CD4-positive, alpha-beta T cell treated with Interleukin-12 subunit alpha and Interleukin-12 subunit beta, for 1 hour (primary cell): ENCODE measurements around the gene RNPEP.
"Not testable (repeated sequence)": the region's sequence is repeated elsewhere in the genome, so short reads cannot be mapped to it uniquely, and the experiment has no call there.

Experiments used
- DNase-seq: peaks from one replicate; pipeline ENCODE4 v3.0.0-alpha.2; 2020

Gene RNPEP

DNA sequence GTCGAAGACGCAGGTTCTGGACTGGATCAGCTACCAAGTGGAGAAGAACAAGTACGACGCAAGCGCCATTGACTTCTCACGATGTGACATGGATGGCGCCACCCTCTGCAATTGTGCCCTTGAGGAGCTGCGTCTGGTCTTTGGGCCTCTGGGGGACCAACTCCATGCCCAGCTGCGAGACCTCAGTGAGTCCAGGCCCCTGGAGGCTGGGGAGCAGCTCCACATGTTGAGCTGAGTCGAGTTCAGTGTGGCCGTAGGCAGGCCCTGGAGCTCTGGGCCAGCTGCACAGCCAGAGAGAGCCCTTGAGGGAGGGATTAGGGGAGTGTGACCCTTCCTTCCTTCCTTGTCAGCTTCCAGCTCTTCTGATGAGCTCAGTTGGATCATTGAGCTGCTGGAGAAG, 29.5 kb downstream of the RNPEP start:
- DNase-seq, result no peak

DNA sequence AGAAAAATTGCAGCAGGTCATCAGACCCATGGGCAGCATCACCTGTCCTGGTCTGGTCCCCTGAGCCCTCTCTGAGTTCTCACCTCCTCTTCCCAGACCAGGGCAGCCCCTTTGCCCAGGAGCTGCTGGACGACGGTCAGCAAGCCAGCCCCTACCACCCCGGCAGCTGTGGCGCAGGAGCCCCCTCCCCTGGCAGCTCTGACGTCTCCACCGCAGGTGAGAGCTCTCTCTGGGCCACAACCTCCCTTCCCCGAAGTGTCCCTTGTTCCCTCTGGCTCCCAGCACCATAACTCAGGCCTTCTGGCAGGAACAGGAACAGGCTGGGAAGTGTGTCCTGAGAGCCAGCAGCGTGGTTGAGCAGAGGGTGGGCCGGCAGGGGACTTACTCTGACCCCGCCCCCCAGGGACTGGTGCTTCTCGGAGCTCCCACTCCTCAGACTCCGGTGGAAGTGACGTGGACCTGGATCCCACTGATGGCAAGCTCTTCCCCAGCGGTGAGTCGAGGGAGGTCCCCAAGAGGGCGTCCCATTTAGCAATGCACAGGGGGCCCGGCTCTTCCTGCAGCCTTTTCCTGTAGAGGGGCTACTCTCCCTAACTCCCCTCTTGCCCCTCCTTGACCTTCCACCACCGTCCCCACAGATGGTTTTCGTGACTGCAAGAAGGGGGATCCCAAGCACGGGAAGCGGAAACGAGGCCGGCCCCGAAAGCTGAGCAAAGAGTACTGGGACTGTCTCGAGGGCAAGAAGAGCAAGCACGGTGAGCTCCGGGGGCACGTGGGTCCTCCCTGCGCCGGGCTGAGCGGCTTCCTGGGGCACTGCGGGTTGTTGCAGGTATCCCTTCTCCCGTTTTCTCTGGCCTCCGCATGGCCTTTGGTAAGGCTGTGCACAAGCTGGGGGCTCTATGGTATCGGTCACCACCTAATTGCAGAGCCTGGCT, 30.4 kb downstream of the RNPEP start:
- no peak for DNase-seq

DNA sequence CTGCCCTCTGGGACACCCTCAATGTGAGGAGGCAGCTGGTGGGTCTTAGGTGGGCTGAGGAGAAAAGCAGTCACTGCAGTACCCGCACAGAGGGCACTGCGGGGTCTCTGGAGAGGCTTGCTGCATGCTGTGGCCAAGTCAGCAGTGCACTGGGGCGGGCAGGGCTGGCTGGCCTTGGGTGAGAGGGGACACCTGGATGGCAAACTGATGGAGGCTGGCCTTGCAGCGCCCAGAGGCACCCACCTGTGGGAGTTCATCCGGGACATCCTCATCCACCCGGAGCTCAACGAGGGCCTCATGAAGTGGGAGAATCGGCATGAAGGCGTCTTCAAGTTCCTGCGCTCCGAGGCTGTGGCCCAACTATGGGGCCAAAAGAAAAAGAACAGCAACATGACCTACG, 31.2 kb downstream of the RNPEP start:
- DNase-seq, result no peak

DNA sequence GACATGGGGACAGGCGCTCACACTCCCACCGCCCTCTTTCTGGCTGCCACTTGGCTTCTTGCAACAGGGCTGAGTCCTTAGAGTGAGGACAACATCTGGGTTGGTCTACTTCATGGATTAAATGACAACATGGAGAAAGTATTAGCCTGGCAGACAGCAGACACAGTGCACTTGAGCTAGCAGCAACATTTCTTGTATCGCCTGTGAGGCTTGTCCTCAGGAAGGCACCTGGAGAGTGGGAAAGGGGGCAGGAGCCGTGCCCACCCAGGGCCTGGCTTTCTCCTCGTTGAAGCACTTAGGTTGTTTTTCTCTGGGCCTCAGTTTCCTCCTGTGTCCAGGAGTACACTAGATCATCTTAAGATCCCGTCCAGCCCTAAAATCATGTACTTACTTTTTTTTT, 31.6 kb downstream of the RNPEP start:
- DNase-seq, result no peak

DNA sequence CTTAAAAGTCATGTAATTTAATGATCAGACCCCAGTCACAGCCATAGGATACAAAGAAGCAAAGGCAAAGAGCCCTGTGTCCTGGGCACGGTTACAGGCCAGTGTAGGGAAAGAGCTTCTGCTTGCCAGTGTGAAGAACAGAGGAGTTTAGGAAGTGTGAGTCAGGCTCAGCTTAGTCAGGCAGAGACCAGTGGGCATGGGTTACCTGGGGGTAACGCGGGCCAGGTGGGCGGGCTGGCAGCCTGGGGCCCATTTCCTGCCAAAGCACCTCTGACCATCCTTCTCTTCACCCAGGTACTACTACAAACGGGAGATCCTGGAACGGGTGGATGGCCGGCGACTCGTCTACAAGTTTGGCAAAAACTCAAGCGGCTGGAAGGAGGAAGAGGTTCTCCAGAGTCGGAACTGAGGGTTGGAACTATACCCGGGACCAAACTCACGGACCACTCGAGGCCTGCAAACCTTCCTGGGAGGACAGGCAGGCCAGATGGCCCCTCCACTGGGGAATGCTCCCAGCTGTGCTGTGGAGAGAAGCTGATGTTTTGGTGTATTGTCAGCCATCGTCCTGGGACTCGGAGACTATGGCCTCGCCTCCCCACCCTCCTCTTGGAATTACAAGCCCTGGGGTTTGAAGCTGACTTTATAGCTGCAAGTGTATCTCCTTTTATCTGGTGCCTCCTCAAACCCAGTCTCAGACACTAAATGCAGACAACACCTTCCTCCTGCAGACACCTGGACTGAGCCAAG, 32.6 kb downstream of the RNPEP start:
- no peak for DNase-seq

DNA sequence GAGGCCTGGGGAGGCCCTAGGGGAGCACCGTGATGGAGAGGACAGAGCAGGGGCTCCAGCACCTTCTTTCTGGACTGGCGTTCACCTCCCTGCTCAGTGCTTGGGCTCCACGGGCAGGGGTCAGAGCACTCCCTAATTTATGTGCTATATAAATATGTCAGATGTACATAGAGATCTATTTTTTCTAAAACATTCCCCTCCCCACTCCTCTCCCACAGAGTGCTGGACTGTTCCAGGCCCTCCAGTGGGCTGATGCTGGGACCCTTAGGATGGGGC, 33.2 kb downstream of the RNPEP start:
- no peak for DNase-seq

DNA sequence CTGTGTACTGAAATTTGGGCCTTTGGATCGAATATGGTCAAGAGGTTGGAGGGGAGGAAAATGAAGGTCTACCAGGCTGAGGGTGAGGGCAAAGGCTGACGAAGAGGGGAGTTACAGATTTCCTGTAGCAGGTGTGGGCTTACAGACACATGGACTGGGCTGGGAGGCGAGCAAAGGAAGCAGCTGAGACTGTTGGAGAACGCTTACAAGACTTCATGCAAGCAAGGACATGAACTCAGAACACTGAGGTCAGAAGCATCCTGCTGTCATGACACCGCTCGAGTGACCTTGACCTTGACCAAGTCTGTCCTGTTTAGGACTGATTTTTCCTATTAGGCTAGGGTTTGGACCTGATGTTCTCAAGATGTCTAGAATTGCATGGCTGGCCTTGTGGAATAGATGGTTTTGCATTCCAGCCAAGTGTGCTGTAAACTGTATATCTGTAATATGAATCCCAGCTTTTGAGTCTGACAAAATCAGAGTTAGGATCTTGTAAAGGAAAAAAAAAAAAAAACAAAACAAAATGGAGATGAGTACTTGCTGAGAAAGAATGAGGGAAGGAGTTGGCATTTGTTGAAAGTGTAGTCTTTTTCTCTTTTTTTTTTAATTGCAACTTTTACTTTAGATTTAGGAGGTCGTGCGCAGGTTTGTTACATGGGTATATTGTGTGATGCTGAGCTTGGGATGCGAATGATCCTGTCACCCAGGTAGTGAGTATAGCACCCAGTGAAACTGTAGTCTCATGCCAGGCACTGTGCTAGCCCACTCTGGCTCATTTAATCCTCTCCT, 33.8 kb downstream of the RNPEP start:
- DNase-seq, result no peak

DNA sequence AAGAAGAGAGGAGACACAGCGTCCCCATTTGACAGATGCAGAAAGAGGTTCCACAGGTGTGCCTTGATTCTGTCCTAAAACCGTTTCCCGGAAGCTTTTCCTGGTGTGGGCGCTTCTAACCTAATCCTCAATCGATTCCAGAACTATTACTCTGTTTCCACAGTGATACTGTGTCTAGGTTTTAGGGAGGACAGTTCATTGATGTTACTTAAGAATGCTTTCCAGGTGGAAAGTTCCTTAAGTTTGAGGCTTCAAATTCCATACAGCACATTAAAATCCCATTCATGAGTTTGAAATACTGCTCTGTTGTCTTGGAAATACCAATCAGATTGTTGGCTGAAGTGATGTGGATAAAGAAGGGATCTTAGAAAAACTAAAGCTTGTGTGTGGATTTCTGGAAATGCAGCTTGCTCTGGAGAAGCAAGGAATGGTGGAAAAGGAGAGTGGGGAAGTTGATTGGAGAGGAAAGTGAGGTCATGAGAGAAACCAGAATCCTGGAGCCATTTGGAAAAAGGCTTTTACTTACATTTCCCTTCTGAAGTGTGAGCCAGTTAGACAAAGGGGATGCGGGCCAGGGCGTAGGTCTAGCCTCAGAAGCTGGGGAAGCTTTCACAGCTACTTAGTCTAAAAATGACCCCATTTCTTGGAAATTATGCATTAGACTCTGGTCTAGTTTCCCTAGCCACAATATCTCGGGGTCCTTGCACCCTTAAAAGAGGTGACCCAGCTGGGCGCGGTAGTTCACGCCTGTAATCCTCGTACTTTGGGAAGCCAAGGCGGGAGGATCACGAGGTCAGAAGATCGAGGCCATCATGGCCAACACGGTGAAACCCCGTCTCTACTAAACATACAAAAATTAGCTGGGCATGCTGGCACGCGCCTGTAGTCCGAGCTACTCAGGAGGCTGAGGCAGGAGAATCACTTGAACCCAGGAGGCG, 34.6 kb downstream of the RNPEP start:
- no peak for DNase-seq

DNA sequence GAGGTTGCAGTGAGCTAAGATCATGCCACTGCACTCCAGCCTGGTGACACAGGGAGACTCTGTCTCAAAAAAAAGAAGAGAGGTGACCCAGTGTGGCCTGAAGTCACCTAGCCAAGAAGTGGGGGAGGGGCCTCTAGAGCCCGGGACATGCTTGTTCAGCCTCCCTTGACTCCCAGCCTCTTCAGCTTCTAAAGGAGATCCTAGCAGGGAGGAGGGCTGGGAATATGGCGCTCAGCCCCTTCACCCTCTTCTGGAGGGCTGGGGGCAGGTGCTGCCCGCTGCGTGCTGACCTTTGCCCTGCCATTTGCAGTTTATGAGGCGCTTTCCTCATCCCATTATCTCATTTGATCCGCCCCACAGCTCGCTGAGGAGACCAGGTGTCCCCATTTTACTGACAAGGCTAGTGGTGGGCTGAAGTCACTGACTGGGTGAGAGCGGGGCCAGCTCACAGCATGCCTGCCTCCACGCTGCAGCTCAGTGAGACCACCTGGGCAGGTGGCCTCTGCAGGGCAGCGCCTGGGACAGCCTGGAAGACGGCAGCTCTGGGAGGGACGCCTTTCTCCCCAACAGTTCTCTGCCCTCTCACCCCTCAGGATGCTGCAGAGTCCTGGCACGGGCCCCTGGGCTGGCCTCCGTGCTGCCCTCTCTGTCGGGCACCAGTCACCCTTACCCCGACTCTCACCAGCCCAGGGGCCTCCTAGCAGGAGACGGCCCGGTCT, 35.5 kb downstream of the RNPEP start:
- no peak for DNase-seq

DNA sequence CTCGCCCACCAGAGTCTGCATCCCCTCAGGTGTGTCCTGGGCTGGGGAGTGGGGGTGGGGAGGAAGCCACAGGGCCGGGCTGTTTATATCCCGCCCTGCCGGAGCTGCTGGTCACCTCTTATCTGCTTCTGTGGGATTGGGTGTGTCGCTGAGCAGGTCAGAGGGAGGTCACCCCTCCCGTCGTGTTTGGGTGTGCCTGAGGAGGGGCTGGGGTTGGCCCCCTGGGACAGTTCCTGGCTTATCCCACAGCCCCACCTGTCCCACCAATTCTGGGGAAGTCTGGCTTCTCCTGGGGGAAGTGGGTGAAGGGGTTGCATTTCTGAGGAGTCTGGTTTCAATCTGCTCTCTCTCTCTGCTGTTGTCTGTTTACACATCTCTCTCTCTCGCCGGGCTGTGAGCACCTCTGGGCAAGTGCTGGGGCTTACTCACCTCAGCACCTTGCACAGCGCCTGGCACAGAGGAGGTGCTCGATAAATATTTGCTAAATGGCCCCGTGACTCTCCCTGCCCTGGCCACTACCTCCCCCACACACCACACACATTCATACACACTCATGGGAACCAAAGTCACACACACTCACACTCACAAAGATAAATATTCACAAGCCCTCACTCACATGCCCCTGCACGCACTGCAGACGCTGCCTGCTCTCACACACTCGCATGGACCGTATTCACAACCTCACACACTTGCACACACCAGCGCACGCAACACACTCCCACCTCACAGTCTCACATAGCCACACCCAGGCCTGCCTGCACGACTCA, 36.2 kb downstream of the RNPEP start:
- no peak for DNase-seq

DNA sequence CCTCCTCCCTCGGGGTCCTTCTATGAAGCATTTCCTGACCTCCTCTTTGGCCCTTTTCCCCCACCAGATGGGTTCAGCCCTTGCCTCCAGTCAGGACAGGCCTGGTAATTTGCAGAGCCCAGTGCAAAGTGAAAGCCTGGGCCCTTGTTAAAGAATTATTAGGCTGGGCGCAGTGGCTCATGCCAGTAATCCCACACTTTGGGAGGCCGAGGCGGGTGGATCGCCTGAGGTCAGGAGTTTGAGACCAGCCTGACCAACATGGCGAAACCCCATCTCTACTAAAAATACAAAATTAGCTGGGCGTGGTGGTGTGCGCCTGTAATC, 36.7 kb downstream of the RNPEP start:
- DNase-seq, result not testable (repeated sequence)

DNA sequence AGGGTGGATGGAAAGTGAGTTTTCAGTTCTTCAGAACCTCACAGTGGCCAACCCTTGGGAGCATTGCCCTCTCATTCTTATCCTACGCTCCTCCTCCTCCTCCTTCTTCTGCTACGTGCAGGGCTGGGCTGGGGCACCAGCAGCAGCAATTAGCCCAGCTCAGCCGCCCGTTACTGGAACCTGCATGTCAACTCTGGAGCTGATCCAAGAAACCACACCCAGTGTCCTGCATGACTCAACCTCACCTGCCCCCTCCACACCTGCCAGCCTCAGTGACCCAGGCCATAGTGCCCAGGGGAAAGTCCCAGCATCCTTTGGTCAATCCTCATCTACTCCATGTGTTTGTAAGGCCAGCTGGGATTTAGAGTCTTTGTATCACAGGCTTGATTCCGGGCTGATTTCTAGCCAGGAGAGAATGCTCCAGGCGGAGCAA, 40.6 kb downstream of the RNPEP start:
- no peak for DNase-seq

DNA sequence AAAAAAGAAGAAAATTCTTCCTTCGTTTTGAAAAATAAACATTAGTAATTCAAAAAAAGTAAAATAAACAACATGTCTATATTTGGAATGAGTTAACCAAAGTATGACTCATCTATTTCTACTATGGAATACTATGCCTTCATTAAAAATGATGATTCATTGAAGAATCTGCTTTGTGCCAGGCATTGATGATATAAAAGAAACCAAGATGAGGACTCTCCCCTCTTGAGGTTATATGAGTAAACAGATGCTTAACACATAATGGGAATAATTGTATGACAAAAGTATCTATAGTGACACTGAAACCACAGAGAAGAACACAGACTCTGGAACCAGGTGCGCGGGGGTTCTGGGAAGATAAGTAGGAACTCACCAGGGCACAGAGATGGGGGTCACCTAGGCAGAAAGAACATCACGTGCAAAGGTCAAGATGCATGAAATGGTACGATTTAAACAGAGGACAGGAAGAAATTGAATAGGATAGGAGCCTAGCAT, 46.8 kb downstream of the RNPEP start:
- no peak for DNase-seq

DNA sequence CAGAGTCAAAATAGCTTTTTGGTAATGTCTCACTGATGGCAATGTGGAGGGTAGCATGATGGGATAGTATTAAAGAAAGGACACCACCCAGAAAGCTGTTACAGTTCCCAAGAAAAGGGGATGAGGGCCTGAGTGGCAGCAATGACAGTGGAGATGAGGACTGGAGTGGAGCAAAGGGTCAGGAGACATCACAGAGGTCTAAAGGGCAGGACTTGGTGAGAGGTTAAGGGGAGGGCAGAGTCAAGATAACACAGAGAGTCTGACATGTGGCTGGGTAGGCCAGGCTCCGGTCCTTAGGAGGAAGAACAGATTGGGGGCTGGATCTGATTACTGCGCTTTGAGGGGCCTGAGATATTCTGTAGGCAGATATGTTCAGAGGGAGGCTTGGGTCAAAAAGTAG, 47.3 kb downstream of the RNPEP start:
- no peak for DNase-seq

DNA sequence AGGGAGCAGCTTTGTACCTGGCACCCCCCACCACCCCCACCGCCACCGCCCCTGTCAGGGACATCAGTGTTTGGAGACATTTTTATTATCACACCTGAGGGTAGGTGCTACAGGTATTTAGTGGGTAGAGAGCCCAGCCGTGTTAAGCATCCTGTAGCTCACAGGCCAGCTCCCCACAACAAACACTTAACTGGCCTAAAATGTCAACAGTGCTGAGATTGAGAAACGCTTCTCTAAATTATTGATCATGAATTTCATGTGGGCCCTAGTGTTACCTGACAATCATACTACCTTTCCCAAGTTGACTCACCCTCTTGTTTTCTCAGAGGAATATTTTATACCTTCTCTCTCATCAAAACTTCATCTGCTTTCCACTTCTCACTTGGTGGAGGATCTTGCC, 49.3 kb downstream of the RNPEP start:
- no peak for DNase-seq

DNA sequence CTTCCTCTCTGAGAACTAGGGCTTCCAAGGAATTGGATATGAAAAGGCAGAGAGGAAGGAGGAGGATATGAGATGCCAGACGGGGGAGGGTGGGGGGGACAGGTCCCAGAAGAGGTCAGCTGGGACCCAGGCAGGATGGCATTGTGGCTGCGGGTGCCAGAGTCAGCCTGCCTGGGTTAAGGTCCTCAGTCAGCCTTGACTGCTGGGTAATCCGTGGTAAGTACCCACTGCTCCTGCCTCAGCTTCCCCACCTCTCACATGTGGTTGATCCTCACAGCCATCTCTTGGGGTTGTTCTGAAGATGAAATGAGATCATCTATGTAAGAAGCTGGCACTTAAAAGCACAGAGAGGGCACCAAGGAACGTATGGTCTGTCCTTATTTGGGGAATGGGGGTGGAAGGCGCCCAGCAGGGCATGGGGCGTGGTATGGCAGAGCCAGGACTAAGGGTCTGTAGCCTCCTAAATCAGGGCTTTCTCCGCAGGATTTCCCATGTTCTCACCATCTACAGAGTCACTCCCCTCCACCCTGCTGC, 51.8 kb downstream of the RNPEP start:
- DNase-seq, result no peak

DNA sequence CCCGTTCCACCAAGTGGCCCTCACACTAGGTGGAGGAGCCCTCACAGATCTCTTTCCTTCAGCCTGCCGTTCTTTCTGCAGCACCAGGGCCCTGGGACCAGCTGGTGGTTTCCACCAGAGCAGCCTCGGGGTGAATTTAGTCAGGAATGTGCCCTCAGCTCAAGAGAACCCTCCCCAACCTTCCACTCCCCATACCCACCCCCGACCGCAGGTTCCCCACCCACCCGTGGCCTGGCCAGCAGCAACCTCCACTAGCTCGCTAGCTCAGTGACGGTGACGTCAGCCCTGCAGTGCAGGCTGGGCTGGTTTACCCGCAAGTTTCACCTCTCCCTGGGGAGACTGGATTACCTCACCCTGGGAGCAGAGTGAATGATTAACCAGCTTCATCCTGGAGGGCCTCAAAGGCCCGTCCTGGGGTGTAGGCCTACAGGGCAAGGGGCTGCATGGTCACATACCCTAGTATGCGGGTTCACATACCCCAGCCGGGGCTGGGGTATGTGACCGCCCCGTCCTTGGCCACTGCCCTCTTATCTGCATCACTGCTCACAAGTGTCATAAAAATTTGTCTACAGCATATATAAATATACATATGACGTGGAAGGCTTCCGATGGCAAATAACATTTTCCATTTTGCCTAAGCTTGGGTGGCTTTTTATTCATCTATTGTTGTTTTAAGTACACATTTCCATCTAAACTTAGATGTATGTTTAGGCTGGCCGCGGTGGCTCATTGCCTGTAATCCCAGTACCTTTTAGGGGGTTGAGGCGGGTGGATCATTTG, 52.4 kb downstream of the RNPEP start:
- DNase-seq, result no peak

DNA sequence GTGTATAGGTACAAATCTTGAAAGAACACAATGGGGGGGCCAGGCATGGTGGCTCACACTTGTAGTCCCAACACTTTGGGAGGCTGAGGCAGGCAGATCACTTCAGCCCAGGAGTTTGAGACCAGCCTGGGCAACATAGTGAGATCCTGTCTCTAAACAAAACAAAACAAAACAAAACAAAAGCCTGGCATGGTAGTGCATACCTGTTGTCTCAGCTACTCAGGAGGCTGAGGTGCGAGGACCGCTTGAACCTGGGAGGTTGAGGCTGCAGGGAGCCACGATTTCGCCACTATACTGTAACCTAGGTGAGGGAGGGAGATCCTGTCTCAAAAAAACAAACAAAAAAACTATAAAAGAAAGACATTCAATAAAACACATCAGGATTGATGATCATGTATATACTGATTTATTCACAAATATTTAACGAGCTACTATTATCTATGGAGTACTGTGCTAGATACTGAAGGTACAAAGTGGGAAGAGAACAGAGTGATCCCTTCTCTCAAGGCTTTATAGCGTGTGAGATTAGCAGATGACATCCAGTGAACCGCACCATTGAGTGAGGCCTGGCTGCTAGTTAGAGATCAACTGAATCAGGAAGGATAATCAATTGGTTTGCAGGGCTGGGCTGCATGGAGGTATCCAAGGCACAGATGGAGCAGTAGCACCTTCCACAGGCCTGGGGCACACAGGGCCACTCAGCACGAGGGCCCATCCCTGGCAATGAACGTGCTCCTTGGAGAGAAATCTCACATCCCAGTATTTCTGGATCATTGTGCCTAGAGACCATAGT, 54.3 kb downstream of the RNPEP start:
- no peak for DNase-seq

DNA sequence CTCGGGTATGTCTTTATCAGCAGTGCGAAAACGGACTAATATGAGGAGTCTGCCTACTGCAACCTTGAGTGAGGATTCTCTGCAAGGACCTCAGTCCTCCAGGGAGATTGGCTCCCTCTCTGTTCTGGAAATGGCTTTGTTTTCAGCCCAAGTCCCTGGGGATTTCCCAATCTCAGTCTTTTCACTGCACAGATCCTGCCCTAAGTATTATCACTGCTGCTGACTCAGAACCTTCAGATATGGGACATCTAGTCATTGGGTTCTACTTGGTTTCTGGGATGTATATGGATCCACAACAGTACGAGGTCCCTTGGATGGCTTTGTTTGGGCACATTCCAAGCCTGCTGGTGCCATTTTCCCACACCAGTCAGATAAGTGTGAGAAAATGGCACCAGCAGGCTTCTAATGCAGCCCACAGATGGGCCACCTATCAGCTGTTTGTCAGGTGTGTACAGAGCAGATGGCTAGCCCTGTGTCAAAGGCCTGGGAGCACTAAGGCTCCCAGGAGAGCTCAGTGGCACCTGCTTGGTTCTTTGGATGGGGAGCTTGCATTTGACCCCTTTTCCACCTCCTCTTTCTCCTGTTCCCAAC, 55.4 kb downstream of the RNPEP start:
- DNase-seq, result no peak
